ENCODE measurements around the gene ACOX1.

- TF ChIP-seq POLR2A (IDR thresholded peaks at IDR 0.05; ENCODE audit: low read depth, low read length) (no peak), TAF1 (IDR thresholded peaks at IDR 0.05; ENCODE audit: borderline replicate concordance, low read depth, low read length) (no peak), POLR2AphosphoS5 (IDR thresholded peaks at IDR 0.05; ENCODE audit: low read depth, low read length) (no peak)
Measured at GRCh38 chr17:75950421-75950820, 28.5 kb downstream of the ACOX1 start.
